GM21360 (cell line): ENCODE measurements around the gene ACOX1.

Source experiments
- ATAC-seq: cut with Tn5 transposase; IDR thresholded peaks from one replicate; pipeline ENCODE4 v1.9.1; 2021; ENCODE audit warnings: mild to moderate bottlenecking, moderate library complexity; ENCODE audit not compliant: unreplicated experiment

ACOX1 gene

DNA sequence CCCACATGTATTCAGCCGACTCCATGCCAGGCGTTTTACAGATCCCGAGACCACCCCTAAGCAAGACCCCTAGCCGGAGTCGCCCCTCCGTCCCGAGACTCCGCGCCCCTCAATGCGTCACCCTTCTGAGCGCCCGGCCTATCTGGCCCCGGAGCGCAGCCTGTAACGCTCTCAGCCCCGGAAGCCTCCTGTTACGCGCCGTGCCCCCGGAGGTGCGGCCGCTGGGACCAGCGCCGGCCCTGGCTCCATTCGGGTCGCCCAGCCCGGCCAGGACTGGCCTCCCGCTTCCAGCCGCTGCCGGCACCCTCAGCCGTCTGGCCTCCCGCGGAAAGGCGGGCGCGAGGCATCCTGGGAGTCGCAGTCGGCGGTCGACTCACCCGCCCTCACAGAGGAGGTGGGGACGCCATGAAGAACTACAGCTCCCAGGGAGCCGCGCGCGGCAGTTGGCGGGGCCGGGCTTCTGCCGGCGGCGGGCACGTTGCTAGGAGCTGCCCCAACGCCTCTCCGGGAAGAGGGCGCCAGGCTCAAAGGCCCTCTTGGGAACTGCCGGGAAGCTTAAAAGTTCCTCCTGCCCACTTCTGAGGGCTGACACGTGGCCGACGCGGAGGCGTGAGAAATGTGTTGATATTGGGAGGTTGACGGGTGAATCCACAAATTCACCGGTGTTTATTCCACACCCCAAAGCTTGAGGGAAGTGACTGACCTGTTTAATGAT is 38.1 kb downstream of the ACOX1 start, which contains the start of gene FBF1:
Gene FBF1 (minus strand): TSS at position 316 of the 715 bp plus-strand sequence. CDS start 2,893 bp downstream, outside the sequence.
- peak; percentile 88 for ATAC-seq

GRCh38 chr17:75937652-75938051 is 41.3 kb downstream of the ACOX1 start:
- no peak for ATAC-seq

GRCh38 chr17:75933808-75934207 is 45.2 kb downstream of the ACOX1 start:
- no peak for ATAC-seq

DNA sequence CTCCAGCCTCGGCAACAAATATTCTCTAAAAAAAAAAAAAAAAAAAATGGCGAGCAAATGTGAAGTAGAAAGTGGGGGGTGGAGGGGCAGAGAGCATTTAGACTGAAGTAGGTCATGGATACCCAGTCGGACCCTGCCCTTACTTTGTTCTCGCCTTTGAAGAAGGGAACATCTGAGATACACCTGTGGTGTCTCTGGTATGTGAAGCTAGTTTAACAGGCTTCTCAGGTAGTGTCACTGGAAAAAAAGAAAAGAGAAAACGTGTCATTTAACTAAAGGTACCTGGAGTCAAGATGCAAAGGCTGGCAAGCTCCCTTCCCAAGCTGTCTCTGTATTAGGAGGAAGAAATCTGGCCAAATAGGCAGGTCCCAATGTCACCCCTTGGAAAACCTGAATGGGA is 46.1 kb downstream of the ACOX1 start:
- ATAC-seq, result no peak

GRCh38 chr17:75931062-75931461 is 47.9 kb downstream of the ACOX1 start:
- ATAC-seq, result no peak

DNA sequence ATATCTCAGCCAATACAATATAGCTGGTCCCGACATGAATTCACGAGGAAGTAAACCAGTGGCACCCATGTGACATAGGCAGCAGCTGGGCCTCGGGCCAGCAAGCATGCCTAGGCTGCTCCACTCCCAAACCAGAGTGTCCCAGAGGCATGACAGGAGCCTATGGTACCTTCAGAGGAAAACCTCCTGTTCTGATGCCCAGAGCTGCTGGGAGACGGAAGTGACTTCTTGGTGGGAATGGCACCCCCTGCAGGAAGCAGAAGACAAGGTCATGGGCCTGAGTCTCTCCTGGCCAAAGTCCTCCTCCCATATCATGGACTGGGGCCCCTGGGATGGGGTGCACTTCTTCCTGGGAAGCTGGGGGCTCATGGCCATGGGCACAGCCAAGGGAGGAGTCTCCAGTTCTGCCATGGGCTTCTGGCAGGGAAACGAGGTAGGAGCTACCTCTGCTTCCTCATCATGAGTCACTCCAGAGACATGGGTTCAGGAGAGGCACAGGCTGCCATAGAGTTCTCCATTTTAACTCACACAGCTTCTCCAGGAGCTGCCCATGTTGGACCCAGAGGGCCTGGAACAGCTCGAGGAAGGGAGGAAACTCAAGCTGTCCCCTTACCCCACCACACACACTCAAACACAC is 51.6 kb downstream of the ACOX1 start:
- ATAC-seq, result no peak

- ATAC-seq, result no peak
Observed at GRCh38 chr17:75926456-75926855, 52.5 kb downstream of the ACOX1 start.

- no peak for ATAC-seq
Observed at GRCh38 chr17:75925912-75926311, 53.1 kb downstream of the ACOX1 start.

GRCh38 chr17:75925103-75925502 is 53.9 kb downstream of the ACOX1 start:
- no peak for ATAC-seq

GRCh38 chr17:75922963-75923874 is 55.7 kb downstream of the ACOX1 start:
- ATAC-seq, result no peak

GRCh38 chr17:75922173-75922961 is 56.6 kb downstream of the ACOX1 start:
- ATAC-seq, result no peak

- ATAC-seq, result no peak
Observed at GRCh38 chr17:75921596-75921995, 57.4 kb downstream of the ACOX1 start.

DNA sequence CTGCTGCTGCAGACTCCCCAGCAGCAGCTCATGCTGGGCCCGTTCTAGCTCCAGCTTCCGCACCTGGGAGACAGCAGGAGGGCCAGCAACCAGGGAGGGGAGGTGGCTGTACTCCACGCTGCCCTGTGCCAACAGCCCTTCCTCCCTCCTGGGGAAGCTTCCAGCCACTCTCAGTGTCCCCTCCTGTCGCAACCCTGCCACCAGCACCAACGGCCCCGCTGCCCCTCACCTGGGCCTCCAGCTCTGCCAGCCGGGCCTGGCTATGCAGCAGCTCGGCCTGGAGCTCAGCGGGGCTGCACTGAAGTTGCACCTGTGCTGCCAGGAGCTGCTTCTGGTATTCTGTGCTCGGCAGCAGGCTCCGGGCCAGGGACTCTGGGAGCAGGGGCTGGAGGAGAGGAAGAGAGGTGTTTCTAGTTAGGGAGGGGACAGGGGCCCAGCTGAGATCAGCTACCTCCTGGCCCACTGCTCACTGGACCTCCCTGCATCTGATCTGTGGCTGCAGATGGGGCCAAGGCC is 58.9 kb downstream of the ACOX1 start:
- ATAC-seq, result no peak

GRCh38 chr17:75919611-75920010 is 59.4 kb downstream of the ACOX1 start:
- no peak for ATAC-seq

DNA sequence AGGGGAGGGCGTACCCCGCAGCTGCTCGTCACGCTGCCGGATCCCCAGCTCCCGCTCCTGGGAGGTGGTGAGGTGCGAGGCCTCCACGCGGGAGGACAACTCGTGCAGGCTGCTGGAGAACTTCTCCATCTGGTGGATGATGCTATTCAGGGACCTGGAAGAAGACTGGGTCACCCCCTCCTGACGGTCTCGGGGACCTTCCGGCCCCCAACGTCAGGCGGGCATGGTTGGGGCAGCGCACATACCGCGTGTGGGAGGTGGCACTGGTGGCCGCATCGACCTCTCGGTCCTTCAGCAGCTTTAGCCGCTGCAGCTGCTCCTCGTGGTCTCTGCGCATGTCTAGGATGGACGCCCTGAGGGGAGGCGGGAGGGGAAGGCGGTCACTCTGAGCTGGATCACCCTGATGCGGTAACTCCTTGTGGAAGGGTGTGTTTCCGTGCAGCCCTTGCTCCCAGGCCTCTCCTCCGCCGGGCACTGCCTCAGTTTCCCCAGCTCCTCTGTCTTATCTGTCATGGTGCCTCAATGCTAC is 61.0 kb downstream of the ACOX1 start:
- ATAC-seq, result no peak

- ATAC-seq, result no peak
Observed at GRCh38 chr17:75917141-75917916, 61.6 kb downstream of the ACOX1 start.

GRCh38 chr17:75915268-75915667 is 63.7 kb downstream of the ACOX1 start:
- ATAC-seq, result no peak

GRCh38 chr17:75914643-75915267 is 64.2 kb downstream of the ACOX1 start:
- no peak for ATAC-seq
